HUES64 (cell line): ENCODE results near the gene ZER1.

Experiments
- H3K27ac ChIP-seq: 2 replicates; pipeline ENCODE4 v1.7.0; 2013; ENCODE audit warnings: low read depth, low read length, inconsistent platforms
- H3K27me3 ChIP-seq: 2 replicates; pipeline ENCODE4 v1.6.1; 2013; ENCODE audit warnings: mild to moderate bottlenecking, low read length; ENCODE audit not compliant: insufficient read depth
- H3K36me3 ChIP-seq: 2 replicates; pipeline ENCODE4 v1.6.1; 2013; ENCODE audit warnings: mild to moderate bottlenecking, low read length; ENCODE audit not compliant: insufficient read depth
- H3K4me1 ChIP-seq: 2 replicates; pipeline ENCODE4 v1.6.1; 2013; ENCODE audit warnings: mild to moderate bottlenecking, low read length, moderate library complexity; ENCODE audit not compliant: insufficient read depth
- H3K4me3 ChIP-seq: 2 replicates; pipeline ENCODE4 v1.5.1; 2013; ENCODE audit warnings: mild to moderate bottlenecking, low read length, moderate library complexity
- H3K9ac ChIP-seq: 2 replicates; pipeline ENCODE4 v1.6.1; 2013; ENCODE audit warnings: mild to moderate bottlenecking, low read depth, low read length
- H3K9me3 ChIP-seq: 2 replicates; pipeline ENCODE4 v1.6.1; 2013; ENCODE audit warnings: low read depth, low read length; ENCODE audit not compliant: insufficient read depth
- WGBS: fragments of 150-250, 120-280 bp; methylation state at CpG from one replicate; pipeline ENCODE4 v1.1.7; 2013; ENCODE audit warnings: missing lambda C conversion rate; 5-methylcytosine and 5-hydroxymethylcytosine counted together

Gene ZER1

DNA sequence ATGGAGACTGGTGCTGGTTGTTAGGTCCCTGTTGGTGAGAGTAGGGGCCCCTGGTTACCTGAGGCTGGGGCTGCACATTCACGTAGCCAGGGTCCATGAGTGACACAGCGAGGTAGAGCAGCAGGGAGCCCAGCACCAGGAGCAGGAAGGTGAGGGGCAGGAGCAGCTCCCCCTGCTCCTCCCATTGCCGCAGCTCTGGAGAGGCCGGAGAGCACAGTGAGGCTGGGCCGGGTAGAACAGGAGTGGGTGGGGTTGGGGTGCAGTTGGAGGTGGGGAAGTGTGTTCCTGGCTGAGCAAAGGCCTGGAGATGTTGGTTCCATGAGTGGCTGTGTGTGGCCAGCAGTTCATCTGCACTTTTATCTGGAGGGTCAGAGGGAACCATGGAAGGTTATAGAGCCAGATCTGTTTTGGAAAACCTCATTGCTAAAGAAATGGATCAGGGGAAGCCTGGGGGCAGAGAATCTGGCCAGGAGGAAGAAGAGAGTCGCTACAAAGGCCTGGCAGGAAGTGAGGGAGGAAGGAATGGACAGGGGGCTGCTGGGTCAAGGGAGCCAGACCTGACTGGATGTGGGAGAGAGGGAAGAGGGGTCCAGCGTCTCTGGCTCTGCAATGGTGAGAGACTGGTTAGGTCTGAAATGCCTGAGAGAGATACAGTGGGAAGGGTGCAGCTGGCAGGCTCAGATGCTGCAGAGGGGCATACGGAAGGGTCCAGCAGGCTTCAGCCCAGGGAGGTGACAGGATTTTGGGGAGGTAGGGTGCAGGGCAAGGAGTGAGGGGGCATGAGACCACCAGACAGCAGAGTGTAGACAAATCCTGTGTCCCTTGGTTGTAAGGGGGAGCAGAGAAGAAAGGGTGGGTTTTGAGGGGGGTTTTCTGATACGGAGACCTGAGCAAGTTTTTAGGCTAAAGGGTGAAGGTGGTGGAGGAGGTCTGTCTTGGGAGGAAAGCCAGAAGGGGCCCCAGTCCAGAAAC is 49.1 kb downstream of the ZER1 start:
- no peak overlapping the region for H3K27ac ChIP-seq

DNA sequence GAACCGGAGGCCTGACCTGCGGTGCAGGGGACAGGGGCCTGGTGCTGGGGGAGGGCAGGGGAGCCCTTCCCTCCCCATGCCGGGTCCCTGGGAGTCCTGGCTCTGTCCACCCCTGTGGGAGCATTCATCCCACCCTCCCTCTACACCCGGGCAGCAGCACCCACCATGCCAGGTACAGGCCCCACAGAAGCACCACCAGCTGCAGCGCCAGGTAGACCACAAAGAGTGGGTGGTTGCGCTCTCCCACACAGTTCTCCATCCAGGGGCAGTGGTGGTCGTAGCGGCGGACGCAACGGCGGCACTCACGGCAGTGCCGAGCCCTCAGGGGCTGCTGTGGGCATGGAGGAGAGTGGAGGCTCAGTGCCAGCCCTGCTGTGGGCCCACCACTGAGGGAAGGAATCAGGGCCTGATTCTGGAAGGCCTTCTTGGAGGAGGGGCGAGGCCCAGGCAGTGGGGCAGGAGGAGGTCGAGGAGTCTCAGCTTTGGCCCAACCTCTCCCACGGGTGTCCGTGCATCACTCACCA is 50.2 kb downstream of the ZER1 start:
- Histone ChIP-seq H3K27me3 (no peaks in the 10 kb centered on the region), H3K9me3 (no peaks in the 10 kb centered on the region), H3K36me3 (peaks cover 21% of the 10 kb centered on the region), H3K9ac (no peak overlapping the region), H3K4me3 (no peak overlapping the region), H3K27ac (no peak overlapping the region), H3K4me1 (peaks cover 2% of the 10 kb centered on the region; the same call in 1 of the 2 replicates)
- WGBS: 96% methylated on average over 18 of the region's 18 CpGs

More for the DNA sequence above, 49.1 kb downstream of the ZER1 start:
- Histone ChIP-seq H3K27me3 (no peaks in the 10 kb centered on the region), H3K4me1 (peaks cover 2% of the 10 kb centered on the region; the same call in 1 of the 2 replicates), H3K4me3 (peak overlapping the region; percentile 78), H3K9ac (peak overlapping the region; percentile 33; the same call in 1 of the 2 replicates), H3K36me3 (peaks cover 21% of the 10 kb centered on the region), H3K9me3 (no peaks in the 10 kb centered on the region)
- 81% methylated on average over 9 of the region's 9 CpGs for WGBS

DNA sequence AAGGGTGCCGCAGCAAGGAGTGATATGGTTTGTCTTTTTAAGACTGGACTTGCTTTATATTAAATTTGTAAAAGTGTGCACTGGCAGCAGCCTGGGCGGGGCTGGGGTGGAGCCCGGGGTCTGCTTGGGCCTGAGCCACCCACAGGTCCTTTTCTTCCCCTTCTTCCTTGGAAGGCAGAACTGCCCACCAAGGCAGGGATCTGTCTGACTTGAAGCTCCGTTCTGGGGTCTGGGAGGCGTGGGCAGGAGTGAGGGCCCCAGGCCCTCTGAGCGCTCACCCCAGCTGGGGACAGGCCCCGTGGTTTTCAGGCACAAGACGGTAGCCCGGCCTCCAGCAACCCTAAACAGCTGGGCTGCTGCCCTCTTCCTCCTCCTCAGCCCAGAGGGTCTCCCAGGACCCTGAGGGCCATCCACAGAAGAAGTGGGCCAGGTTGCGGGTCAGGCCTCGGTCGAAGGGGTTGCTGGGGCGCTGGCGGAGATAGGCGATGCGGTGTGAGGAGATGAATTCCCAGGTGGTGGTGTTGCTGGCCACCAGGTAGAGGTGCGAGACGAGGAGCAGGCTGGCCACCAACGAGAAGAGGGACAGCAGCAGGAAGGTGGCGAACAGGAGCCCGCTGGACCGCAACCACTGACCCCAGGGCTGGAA is 50.8 kb downstream of the ZER1 start:
- no peaks in the 10 kb centered on the region for H3K27me3 ChIP-seq
- H3K27ac ChIP-seq: no peak overlapping the region
- H3K9me3 ChIP-seq: no peaks in the 10 kb centered on the region
- H3K36me3 ChIP-seq: peaks cover 21% of the 10 kb centered on the region
- peaks cover 2% of the 10 kb centered on the region; the same call in 1 of the 2 replicates for H3K4me1 ChIP-seq
- H3K4me3 ChIP-seq: no peak overlapping the region
- 95% methylated on average over 22 of the region's 22 CpGs for WGBS
- H3K9ac ChIP-seq: no peak overlapping the region

DNA sequence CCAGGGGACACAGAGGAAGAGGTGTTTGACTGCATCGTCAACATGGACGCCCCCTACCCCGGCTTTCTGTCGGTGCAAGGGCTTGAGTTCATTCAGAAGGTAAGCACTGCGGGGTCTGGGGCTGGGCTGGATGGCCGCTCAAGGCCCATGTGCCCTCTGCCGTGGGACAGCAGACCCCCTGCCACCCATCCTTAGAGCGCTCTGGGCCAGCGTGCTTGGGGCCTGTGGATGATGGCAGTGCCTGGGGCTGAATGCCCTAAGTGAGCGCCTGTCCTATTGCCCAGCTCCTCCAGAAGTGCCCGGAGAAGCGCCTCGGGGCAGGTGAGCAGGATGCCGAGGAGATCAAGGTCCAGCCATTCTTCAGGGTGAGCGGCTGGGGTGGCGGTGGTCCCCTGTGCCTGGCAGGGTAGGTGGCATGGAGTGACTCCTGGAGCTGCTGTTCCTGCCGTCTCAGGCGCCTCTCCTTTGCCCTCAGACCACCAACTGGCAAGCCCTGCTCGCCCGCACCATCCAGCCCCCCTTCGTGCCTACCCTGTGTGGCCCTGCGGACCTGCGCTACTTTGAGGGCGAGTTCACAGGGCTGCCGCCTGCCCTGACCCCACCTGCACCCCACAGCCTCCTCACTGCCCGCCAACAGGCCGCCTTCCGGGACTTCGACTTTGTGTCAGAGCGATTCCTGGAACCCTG is 51.7 kb downstream of the ZER1 start:
- no peaks in the 10 kb centered on the region for H3K9me3 ChIP-seq
- H3K4me3 ChIP-seq: no peak overlapping the region
- no peak overlapping the region for H3K27ac ChIP-seq
- WGBS: 94% methylated on average over 30 of the region's 30 CpGs
- peaks cover under 1% of the 10 kb centered on the region; the same call in 1 of the 2 replicates for H3K4me1 ChIP-seq
- no peaks in the 10 kb centered on the region for H3K27me3 ChIP-seq
- no peak overlapping the region for H3K9ac ChIP-seq
- H3K36me3 ChIP-seq: peaks cover 21% of the 10 kb centered on the region

- H3K27me3 ChIP-seq: no peaks in the 10 kb centered on the region
- 97% methylated on average over 5 of the region's 5 CpGs for WGBS
- H3K36me3 ChIP-seq: peaks cover 25% of the 10 kb centered on the region
- H3K9ac ChIP-seq: no peak overlapping the region
- no peak overlapping the region for H3K4me3 ChIP-seq
- H3K4me1 ChIP-seq: no peaks in the 10 kb centered on the region
- H3K9me3 ChIP-seq: no peaks in the 10 kb centered on the region
- no peak overlapping the region for H3K27ac ChIP-seq
Measured at GRCh38 chr9:128718475-128718874, 53.3 kb downstream of the ZER1 start.

- no peaks in the 10 kb centered on the region for H3K27me3 ChIP-seq
- no peak overlapping the region for H3K4me3 ChIP-seq
- no peak overlapping the region for H3K27ac ChIP-seq
- peaks cover 25% of the 10 kb centered on the region for H3K36me3 ChIP-seq
- H3K9me3 ChIP-seq: no peaks in the 10 kb centered on the region
- H3K9ac ChIP-seq: no peak overlapping the region
- H3K4me1 ChIP-seq: no peaks in the 10 kb centered on the region
- 94% methylated on average over 8 of the region's 8 CpGs for WGBS
Measured at GRCh38 chr9:128718047-128718446, 53.7 kb downstream of the ZER1 start.

- peaks cover 28% of the 10 kb centered on the region for H3K36me3 ChIP-seq
- no peaks in the 10 kb centered on the region for H3K9me3 ChIP-seq
- no peak overlapping the region for H3K27ac ChIP-seq
- 95% methylated on average over 7 of the region's 7 CpGs for WGBS
- no peaks in the 10 kb centered on the region for H3K4me1 ChIP-seq
- no peak overlapping the region for H3K9ac ChIP-seq
- H3K27me3 ChIP-seq: no peaks in the 10 kb centered on the region
- no peak overlapping the region for H3K4me3 ChIP-seq
Measured at GRCh38 chr9:128716581-128717254, 55.0 kb downstream of the ZER1 start.

DNA sequence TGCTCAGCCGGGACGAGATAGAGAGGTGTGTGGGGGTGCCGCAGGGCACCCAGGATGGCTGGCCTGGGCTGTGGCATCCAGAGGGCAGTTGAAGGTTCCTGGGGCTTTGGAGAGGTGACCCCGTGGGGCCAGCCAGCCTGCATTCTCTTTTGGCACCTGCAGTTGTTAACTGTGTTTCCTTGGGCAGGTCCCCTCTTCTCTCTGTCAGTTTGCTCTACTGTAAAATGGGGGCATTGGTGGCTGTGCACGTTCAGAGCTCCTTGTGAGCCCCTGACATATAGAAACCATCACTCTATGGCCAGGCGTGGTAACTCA is 56.3 kb downstream of the ZER1 start:
- 93% methylated on average over 6 of the region's 6 CpGs for WGBS
- H3K9ac ChIP-seq: no peak overlapping the region
- H3K27me3 ChIP-seq: no peaks in the 10 kb centered on the region

DNA sequence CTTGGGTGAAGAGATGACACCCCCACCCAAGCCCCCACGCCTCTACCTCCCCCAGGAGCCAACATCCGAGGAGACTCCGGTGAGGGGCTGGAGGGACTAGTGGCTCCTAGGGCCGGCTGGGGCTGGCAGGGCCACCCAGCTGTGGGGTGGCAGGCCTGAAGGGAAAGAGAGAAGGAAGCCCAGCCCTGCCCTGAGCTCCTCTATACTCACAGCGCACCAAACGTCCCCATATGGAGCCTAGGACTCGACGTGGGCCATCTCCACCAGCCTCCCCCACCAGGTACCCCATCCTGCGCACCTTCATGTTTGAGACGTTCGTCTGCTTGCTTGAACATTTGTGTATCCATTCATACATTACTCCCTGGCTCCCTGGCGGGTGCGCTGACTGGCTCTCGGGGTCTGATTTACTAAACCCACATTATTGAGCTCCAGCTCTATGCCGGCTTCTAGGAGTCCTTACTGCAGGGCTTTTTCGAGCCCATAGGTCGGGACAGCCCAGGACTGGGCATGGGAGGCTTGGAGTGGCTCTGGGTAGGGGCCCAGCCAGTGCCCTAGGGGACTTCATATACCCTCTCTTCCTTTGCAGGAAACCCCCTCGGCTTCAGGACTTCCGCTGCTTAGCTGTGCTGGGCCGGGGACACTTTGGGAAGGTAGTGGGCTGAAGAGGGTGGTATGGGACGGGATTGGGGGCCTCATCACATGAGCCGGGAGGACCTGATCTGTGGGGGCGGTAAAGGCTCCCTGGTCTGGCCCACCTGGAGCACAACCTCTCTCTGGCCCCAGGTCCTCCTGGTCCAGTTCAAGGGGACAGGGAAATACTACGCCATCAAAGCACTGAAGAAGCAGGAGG is 56.9 kb downstream of the ZER1 start:
- 91% methylated on average over 22 of the region's 24 CpGs for WGBS
- Histone ChIP-seq H3K27me3 (no peaks in the 10 kb centered on the region), H3K36me3 (peaks cover 17% of the 10 kb centered on the region), H3K9me3 (no peaks in the 10 kb centered on the region), H3K4me1 (no peaks in the 10 kb centered on the region), H3K27ac (no peak overlapping the region), H3K4me3 (no peak overlapping the region), H3K9ac (no peak overlapping the region)

More for the DNA sequence above, 56.3 kb downstream of the ZER1 start:
- Histone ChIP-seq H3K4me3 (no peak overlapping the region), H3K27ac (no peak overlapping the region), H3K4me1 (no peaks in the 10 kb centered on the region), H3K36me3 (peaks cover 17% of the 10 kb centered on the region), H3K9me3 (no peaks in the 10 kb centered on the region)
